PFSK-1 (cell line): Measurements from ENCODE around the gene MEGF10.

Experiments
- FOXP2 ChIP-seq: optimal IDR thresholded peaks from 2 replicates; pipeline ENCODE3; 2011; ENCODE audit warnings: borderline replicate concordance, control low read depth, inconsistent platforms; ENCODE audit not compliant: insufficient read depth; ENCODE audit errors: extremely low read length, extremely low read depth
- POLR2AphosphoS5 ChIP-seq: IDR thresholded peaks from 2 replicates; pipeline ENCODE4 v1.6.1; 2012; ENCODE audit warnings: low read depth, mild to moderate bottlenecking, control low read depth, low read length, moderate library complexity
- REST ChIP-seq, 2 experiments: IDR thresholded peaks; 2 replicates each; pipeline versions ENCODE4 v1.6.1 to v1.8.0; 2011 to 2012; ENCODE audit warnings: low read depth in 2 of 2, low read length in 2 of 2, control low read depth in 1 of 2, inconsistent platforms in 1 of 2, mild to moderate bottlenecking in 1 of 2, moderate library complexity in 1 of 2; ENCODE audit not compliant: insufficient read depth in 1 of 2
- SIN3A ChIP-seq: IDR thresholded peaks from 2 replicates; pipeline ENCODE4 v1.6.1; 2012; ENCODE audit warnings: mild to moderate bottlenecking, low read length, moderate library complexity, borderline replicate concordance; ENCODE audit not compliant: insufficient read depth
- TAF1 ChIP-seq: IDR thresholded peaks from 2 replicates; pipeline ENCODE4 v1.6.1; 2012; ENCODE audit warnings: low read length, control low read depth, borderline replicate concordance; ENCODE audit not compliant: insufficient read depth

The MEGF10 gene

GRCh38 chr5:127340606-127341005 lies 50.0 kb downstream of the MEGF10 start:
- TF ChIP-seq POLR2AphosphoS5: no peak
- TF ChIP-seq TAF1: no peak
- no peak for TF ChIP-seq SIN3A

DNA sequence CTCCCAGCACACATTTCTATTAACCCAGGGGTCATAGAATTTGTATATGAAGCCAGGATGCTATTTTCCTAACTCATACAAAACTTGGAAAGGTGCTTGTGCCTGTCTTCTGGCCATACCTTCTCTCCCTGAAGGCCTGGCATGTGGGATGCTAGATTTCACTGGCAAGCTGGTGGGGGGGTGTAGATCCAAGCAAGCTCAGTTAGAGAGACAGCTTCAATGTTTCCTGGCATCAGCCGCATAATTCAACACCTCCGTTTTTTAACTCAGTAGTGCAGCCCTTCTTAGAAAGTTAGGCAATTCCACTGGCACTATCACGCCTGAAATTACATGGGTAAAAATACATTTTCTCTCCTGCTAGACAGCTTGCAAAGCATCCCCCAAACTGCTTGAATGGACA lies 51.8 kb downstream of the MEGF10 start:
- TF ChIP-seq FOXP2: no peak

DNA sequence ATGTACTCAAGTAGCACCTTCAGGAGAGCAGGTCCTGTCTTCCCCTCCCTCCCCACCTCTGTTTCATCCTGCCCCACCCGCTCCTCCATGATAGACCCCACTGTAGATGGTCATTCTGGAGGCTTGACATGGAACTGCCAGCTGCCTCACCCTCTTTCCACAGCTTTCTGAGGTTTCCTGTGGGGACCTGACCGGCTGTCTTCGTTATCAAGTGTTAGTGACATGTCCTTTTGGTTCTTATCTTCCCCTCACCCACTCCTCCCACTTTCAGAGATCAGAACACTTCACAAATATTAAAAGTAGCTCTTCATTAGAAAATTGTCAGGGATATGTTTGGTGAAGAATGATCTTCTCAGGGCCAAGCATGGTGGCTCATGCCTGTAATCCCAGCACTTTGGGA lies 52.7 kb downstream of the MEGF10 start:
- TF ChIP-seq FOXP2 (no peak), POLR2AphosphoS5 (no peak), REST (IDR thresholded peaks at IDR 0.05; ENCODE audit: insufficient read depth in 1 of 2, low read depth in 2 of 2, low read length in 2 of 2) (no peak), SIN3A (no peak), TAF1 (no peak)

GRCh38 chr5:127343866-127344265 lies 53.3 kb downstream of the MEGF10 start:
- TF ChIP-seq SIN3A (no peak), FOXP2 (no peak), TAF1 (no peak), REST (IDR thresholded peaks at IDR 0.05; ENCODE audit: insufficient read depth in 1 of 2, low read depth in 2 of 2, low read length in 2 of 2) (no peak), POLR2AphosphoS5 (no peak)

DNA sequence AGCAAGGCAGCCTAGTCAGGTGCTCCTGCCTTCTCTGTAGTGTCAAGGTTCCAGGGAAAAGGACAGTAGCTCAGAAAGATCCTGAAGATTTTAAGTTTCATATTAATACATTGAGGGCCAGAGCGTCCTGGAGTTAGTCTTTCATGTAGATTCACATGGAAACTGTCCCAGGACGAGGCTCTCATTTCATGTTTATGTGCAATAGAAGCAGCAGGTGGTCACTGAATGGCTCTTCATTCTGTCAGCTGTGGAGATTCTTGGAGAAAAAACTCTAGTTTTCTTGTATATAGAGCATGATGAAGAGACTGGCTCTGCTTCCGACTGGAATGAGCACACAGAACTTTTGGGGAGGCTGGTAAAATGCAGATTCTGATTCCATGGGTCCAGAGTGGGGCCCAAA lies 54.3 kb downstream of the MEGF10 start:
- TF ChIP-seq FOXP2: no peak
- TF ChIP-seq REST (IDR thresholded peaks at IDR 0.05; ENCODE audit: insufficient read depth in 1 of 2, low read depth in 2 of 2, low read length in 2 of 2): no peak
- TF ChIP-seq TAF1: no peak
- TF ChIP-seq POLR2AphosphoS5: no peak
- TF ChIP-seq SIN3A: no peak

DNA sequence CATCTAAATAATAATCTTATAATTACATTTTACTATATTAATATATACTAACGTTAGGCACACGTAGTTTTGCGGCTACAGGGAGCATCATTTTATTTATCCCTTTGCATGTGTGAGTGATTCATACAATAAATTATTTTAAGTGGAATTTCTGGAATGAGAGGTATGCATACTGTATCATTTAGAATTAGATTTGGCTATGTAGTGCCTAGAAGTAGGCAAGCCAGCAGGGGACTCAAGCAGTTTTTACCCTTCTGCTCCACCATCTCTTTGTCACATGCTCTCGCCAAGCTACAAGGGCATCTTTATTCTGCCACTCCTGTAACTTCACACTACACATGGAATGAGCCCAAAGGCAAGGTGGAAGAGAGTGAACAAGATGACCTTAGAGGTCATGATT lies 60.8 kb downstream of the MEGF10 start:
- no peak for TF ChIP-seq SIN3A
- no peak for TF ChIP-seq TAF1
- TF ChIP-seq REST (IDR thresholded peaks at IDR 0.05; ENCODE audit: insufficient read depth in 1 of 2, low read depth in 2 of 2, low read length in 2 of 2): no peak
- no peak for TF ChIP-seq FOXP2
- no peak for TF ChIP-seq POLR2AphosphoS5
